Caco-2 (cell line): ENCODE data around the gene SNN. TPM values are rescaled to one million over a fixed set of nuclear protein-coding genes. Genes with fewer than 3 reads are reported as not detected.

Experiments
- BruUV-seq: library from RNA; stranded (reverse); fragments of 400-500 nt; replicated peaks from 2 replicates; lab custom pipeline; 2021; lab: Mats Ljungman, UMichigan
- CTCF ChIA-PET: fragments of 300-600 bp; sonication (Branson Sonifier 250); formaldehyde crosslinking; loops from one replicate; lab custom pipeline; 2022; ENCODE audit warnings: antibody characterized with exemption; lab: Charles Lee
- POLR2A ChIA-PET: fragments of 300-600 bp; sonication (Branson Sonifier 250); formaldehyde crosslinking; loops from one replicate; lab custom pipeline; 2022; ENCODE audit warnings: antibody characterized with exemption; lab: Charles Lee
- DNase-seq, 2 experiments: peaks; one replicate each; pipeline versions ENCODE4 v3.0.0 to v3.0.0-alpha.2; 2020 to 2022
- H3K27me3 ChIP-seq: replicated peaks from 2 replicates; pipeline ENCODE4 v1.6.0; 2011; ENCODE audit warnings: low read length; ENCODE audit not compliant: control insufficient read depth, insufficient read depth
- H3K36me3 ChIP-seq: 2 replicates; pipeline ENCODE4 v1.5.1; 2011; ENCODE audit warnings: low read length; ENCODE audit not compliant: control insufficient read depth, insufficient read depth
- H3K4me1 ChIP-seq: fragments of 250-450 bp; sonication (Bioruptor Pico); 2 replicates; pipeline ENCODE4 v1.5.1; 2020; ENCODE audit warnings: mild to moderate bottlenecking
- H3K4me3 ChIP-seq: 2 replicates; pipeline ENCODE4 v1.5.1; 2011; ENCODE audit warnings: low read depth, mild to moderate bottlenecking, control low read depth, low read length
- H3K9me3 ChIP-seq: fragments of 250-450 bp; sonication (Bioruptor Pico); 2 replicates; pipeline ENCODE4 v1.5.1; 2020; ENCODE audit warnings: mild to moderate bottlenecking, moderate library complexity
- H3K27ac Mint-ChIP-seq: one replicate; pipeline ENCODE4 v1.8.0; 2022; ENCODE audit warnings: mixed read lengths; ENCODE audit not compliant: unreplicated experiment
- H3K27me3 Mint-ChIP-seq: one replicate; pipeline ENCODE4 v1.8.0; 2022; ENCODE audit warnings: mixed read lengths; ENCODE audit not compliant: insufficient read depth, unreplicated experiment
- H3K36me3 Mint-ChIP-seq: one replicate; pipeline ENCODE4 v1.8.0; 2022; ENCODE audit warnings: mild to moderate bottlenecking, mixed read lengths; ENCODE audit not compliant: insufficient read depth, unreplicated experiment
- H3K4me1 Mint-ChIP-seq: one replicate; pipeline ENCODE4 v1.8.0; 2022; ENCODE audit warnings: low read depth, mixed read lengths; ENCODE audit not compliant: unreplicated experiment
- H3K4me3 Mint-ChIP-seq: one replicate; pipeline ENCODE4 v1.8.0; 2022; ENCODE audit warnings: mild to moderate bottlenecking, moderate library complexity, mixed read lengths; ENCODE audit not compliant: unreplicated experiment
- H3K9me3 Mint-ChIP-seq: one replicate; pipeline ENCODE4 v1.8.0; 2022; ENCODE audit warnings: mixed read lengths; ENCODE audit not compliant: unreplicated experiment
- CTCF ChIP-seq, 2 experiments: fragments of 200-600 bp in 1 of 2; IDR thresholded peaks; 1 replicate in 1 of 2; 2 replicates in 1 of 2; pipeline versions ENCODE4 v1.5.1 to v1.8.0; 2011 to 2022; ENCODE audit warnings: antibody characterized with exemption in 1 of 2, control low read depth in 1 of 2, inconsistent platforms in 1 of 2, low read depth in 1 of 2, low read length in 1 of 2, mild to moderate bottlenecking in 1 of 2, moderate library complexity in 1 of 2; ENCODE audit not compliant: insufficient read depth in 1 of 2, severe bottlenecking in 1 of 2, unreplicated experiment in 1 of 2
- intact Hi-C: fragments of 100-400 bp; cut with micrococcal nuclease; formaldehyde crosslinking; loops from one replicate; pipeline ENCODE4 v1.10.0; 2022; ENCODE audit not compliant: unreplicated experiment
- total RNA-seq: library from RNA; stranded (reverse); gene quantifications from 2 replicates; pipeline ENCODE4 v1.2.3, GENCODE V29; 2022

SNN gene
- total RNA-seq, 1 experiment from 2014 or later, result 12.8 TPM

GRCh38 chr16:11626657-11627291 lies 41.5 kb upstream of the SNN start:
- no peak for DNase-seq
- Mint-ChIP-seq H3K27me3 (no peaks in the 10 kb centered on the region), H3K27ac (no peak overlapping the region), H3K4me3 (no peak overlapping the region), H3K36me3 (no peaks in the 10 kb centered on the region), H3K9me3 (no peaks in the 10 kb centered on the region), H3K4me1 (no peaks in the 10 kb centered on the region)
- no peaks in the 10 kb centered on the region for H3K27me3 ChIP-seq
- no peaks in the 10 kb centered on the region for H3K36me3 ChIP-seq
- ChIA-PET CTCF (no interaction called here), POLR2A (no interaction called here)
- H3K9me3 ChIP-seq, result no peaks in the 10 kb centered on the region
- BruUV-seq, result no TSS peak
- intact Hi-C loops, result no loop called here
- no peak for TF ChIP-seq CTCF (IDR thresholded peaks at IDR 0.05; ENCODE audit: insufficient read depth in 1 of 2, low read depth in 1 of 2, low read length in 1 of 2, severe bottlenecking in 1 of 2, unreplicated experiment in 1 of 2)
- H3K4me1 ChIP-seq, result peaks cover 9% of the 10 kb centered on the region; the same call in 1 of the 2 replicates
- H3K4me3 ChIP-seq, result no peak overlapping the region

- TF ChIP-seq CTCF (IDR thresholded peaks at IDR 0.05; ENCODE audit: insufficient read depth in 1 of 2, low read depth in 1 of 2, low read length in 1 of 2, severe bottlenecking in 1 of 2, unreplicated experiment in 1 of 2), result no peak
- CTCF ChIA-PET, result no interaction called here
- no peak overlapping the region for H3K4me3 ChIP-seq
- POLR2A ChIA-PET, result no interaction called here
- DNase-seq, result no peak
- no peaks in the 10 kb centered on the region for H3K36me3 ChIP-seq
- Mint-ChIP-seq H3K9me3 (no peaks in the 10 kb centered on the region), H3K27me3 (no peaks in the 10 kb centered on the region), H3K4me3 (no peak overlapping the region), H3K4me1 (no peaks in the 10 kb centered on the region), H3K27ac (no peak overlapping the region), H3K36me3 (no peaks in the 10 kb centered on the region)
- intact Hi-C loops, result no loop called here
- BruUV-seq, result no TSS peak
- H3K4me1 ChIP-seq, result peaks cover 14% of the 10 kb centered on the region
- H3K27me3 ChIP-seq, result no peaks in the 10 kb centered on the region
- no peaks in the 10 kb centered on the region for H3K9me3 ChIP-seq
These were observed 41.0 kb upstream of the SNN start for GRCh38 chr16:11627292-11627663.

- Mint-ChIP-seq H3K9me3 (no peaks in the 10 kb centered on the region), H3K36me3 (no peaks in the 10 kb centered on the region), H3K4me1 (no peaks in the 10 kb centered on the region), H3K27me3 (no peaks in the 10 kb centered on the region), H3K27ac (no peak overlapping the region), H3K4me3 (no peak overlapping the region)
- H3K27me3 ChIP-seq, result no peaks in the 10 kb centered on the region
- DNase-seq, result no peak
- BruUV-seq, result no TSS peak
- ChIA-PET POLR2A (no interaction called here), CTCF (no interaction called here)
- peaks cover 21% of the 10 kb centered on the region for H3K4me1 ChIP-seq
- no peak for TF ChIP-seq CTCF (IDR thresholded peaks at IDR 0.05; ENCODE audit: insufficient read depth in 1 of 2, low read depth in 1 of 2, low read length in 1 of 2, severe bottlenecking in 1 of 2, unreplicated experiment in 1 of 2)
- intact Hi-C loops, result no loop called here
- no peak overlapping the region for H3K4me3 ChIP-seq
- no peaks in the 10 kb centered on the region for H3K9me3 ChIP-seq
- H3K36me3 ChIP-seq, result no peaks in the 10 kb centered on the region
These were observed 40.3 kb upstream of the SNN start for GRCh38 chr16:11627822-11628457.
